Right cardiac atrium (tissue), 5 donors: ENCODE data around the gene FCGR3A. TPM values are rescaled to one million over a fixed set of nuclear protein-coding genes. Genes with fewer than 3 reads are reported as not detected.
"Not testable (repeated sequence)": the region's sequence is repeated elsewhere in the genome, so short reads cannot be mapped to it uniquely, and the experiment has no call there.

ENCODE experiments used
- ATAC-seq, 2 donors: fragments of 200-7000 bp; cut with Tn5 transposase; one replicate each; pipeline versions ENCODE4 v1.8.0 to v1.9.1; 2020; ENCODE audit warnings: moderate library complexity in 2 of 2, mild to moderate bottlenecking in 1 of 2
- DNase-seq, 3 donors: peaks; one replicate each; pipeline ENCODE4 v3.0.0-alpha.2; 2020
- H3K27ac ChIP-seq: one replicate; pipeline ENCODE4 v1.5.1; 2013; ENCODE audit warnings: mild to moderate bottlenecking, low read length, control low read depth, moderate library complexity
- H3K27me3 ChIP-seq: one replicate; pipeline ENCODE4 v1.6.1; 2013; ENCODE audit not compliant: control insufficient read depth, insufficient read depth
- H3K4me1 ChIP-seq: one replicate; pipeline ENCODE4 v1.6.1; 2013; ENCODE audit warnings: low read length; ENCODE audit not compliant: control insufficient read depth, insufficient read depth
- H3K4me3 ChIP-seq: one replicate; pipeline ENCODE4 v1.5.1; 2013; ENCODE audit warnings: low read length, control low read depth
- H3K9me3 ChIP-seq: one replicate; pipeline ENCODE4 v1.6.1; 2013; ENCODE audit warnings: low read length; ENCODE audit not compliant: control insufficient read depth
- WGBS: extraction: QIAGEN DNeasy Blood & Tissue Kit; methylation state at CpG from one replicate; pipeline ENCODE4 v1.1.7; 2013; 5-methylcytosine and 5-hydroxymethylcytosine counted together
- intact Hi-C, 4 donors: fragments of 100-400 bp; cut with DNase I; formaldehyde crosslinking; loops; one replicate each; pipeline versions ENCODE4 v1.11.0 to v1.14.0; 2022 to 2023
- polyA plus RNA-seq: library from polyadenylated mRNA; stranded (reverse); fragments of 200-250 nt; gene quantifications from one replicate; pipeline ENCODE4 v1.2.3, GENCODE V29; 2013
- total RNA-seq, 4 donors: library from RNA; stranded (reverse); fragmentation: NEBNext Ultra II Directional; extraction: Animal tissue kit (Norgen Biotek cat#: 25700); gene quantifications; one replicate each; pipeline ENCODE4 v1.2.1, GENCODE V29; 2021
- donor health status: healthy with polysubstance abuse.
- donor health status: DM: no; HTN: yes; CAD: no.
- donor health status: DM: no; HTN: no; CAD: no.
- donor health status: DM: no; HTN: yes; CAD: no; lungs with severe emphysema.
- donor health status: DM: yes; HTN: yes; CAD: no.

FCGR3A gene
- total and polyA plus RNA-seq, 5 donors, result 14.6 to 73.9 (median 68.4) TPM

DNA sequence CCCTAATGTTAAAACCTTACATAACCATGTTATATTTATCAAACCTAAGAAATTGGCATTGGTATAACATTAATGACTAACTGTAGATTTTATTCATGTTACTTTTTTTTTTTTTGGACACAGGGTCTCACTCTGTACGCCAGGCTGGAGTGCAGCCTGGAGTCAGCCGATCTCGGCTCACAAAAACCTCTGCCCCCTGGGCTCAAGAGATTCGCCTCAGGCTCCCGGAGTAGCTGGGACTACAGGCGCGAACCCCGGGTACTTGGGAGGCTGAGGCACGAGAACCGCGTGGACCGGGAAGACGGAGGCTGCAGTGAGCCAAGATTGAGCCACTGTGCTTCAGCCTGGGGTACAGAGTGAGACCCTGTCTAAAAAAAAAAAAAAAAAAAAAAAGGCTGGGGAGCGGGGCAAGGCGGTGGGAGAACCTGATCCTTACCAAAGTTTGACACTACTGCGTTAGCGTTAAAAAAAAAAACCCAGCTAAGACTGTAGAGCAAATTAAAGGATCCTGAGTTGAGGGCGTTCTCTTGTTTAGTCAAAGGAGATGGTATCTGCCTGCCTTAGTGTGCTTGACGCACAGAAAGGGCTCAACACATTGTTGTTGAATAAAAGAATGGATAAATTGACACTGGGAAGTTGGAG, 20.0 kb downstream of the FCGR3A start:
- H3K4me1 ChIP-seq, H3K9me3 ChIP-seq, H3K27me3 ChIP-seq, H3K27ac ChIP-seq, intact Hi-C loops: not testable (repeated sequence)
- H3K4me3 ChIP-seq, result peak overlapping the region; percentile 81
- 39% methylated on average over 19 of the region's 19 CpGs for WGBS
- peak in 1 of 2 donors; percentile 2 for ATAC-seq
- DNase-seq, result peak in 1 of 3 donors; percentile 35

DNA sequence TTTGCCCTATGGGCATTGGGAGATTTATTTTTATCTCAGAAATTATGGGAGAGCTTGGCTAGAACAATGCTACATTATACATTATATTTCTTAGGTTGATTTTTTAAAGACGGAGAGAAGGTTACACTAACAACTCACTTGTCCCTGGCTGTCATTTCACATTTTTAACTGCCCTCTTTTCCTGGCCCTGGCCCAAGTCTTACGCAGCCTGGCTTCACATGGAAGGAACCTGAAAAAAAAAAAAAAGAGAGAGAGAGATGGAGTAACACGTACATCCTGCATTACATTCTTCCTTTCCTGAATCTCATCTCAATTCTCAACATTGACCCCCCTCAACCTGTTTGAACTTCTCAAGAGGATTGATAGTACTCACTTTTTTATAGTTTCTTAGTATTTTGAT, 21.1 kb downstream of the FCGR3A start:
- H3K9me3 ChIP-seq, H3K4me3 ChIP-seq, H3K4me1 ChIP-seq, H3K27me3 ChIP-seq, H3K27ac ChIP-seq, ATAC-seq, intact Hi-C loops: not testable (repeated sequence)
- DNase-seq, result peak; percentile 69 to 84 (median 77)
- 12% methylated on average over 3 of the region's 3 CpGs for WGBS

DNA sequence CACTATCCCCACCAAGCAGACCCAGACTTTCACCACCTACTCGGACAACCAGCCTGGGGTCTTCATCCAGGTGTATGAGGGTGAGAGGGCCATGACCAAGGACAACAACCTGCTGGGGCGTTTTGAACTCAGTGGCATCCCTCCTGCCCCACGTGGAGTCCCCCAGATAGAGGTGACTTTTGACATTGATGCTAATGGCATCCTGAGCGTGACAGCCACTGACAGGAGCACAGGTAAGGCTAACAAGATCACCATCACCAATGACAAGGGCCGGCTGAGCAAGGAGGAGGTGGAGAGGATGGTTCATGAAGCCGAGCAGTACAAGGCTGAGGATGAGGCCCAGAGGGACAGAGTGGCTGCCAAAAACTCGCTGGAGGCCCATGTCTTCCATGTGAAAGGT, 23.7 kb downstream of the FCGR3A start:
- H3K4me3 ChIP-seq, DNase-seq, H3K27me3 ChIP-seq, ATAC-seq, H3K4me1 ChIP-seq, intact Hi-C loops, H3K9me3 ChIP-seq, H3K27ac ChIP-seq: not testable (repeated sequence)
- WGBS, result 80% methylated on average over 7 of the region's 7 CpGs

DNA sequence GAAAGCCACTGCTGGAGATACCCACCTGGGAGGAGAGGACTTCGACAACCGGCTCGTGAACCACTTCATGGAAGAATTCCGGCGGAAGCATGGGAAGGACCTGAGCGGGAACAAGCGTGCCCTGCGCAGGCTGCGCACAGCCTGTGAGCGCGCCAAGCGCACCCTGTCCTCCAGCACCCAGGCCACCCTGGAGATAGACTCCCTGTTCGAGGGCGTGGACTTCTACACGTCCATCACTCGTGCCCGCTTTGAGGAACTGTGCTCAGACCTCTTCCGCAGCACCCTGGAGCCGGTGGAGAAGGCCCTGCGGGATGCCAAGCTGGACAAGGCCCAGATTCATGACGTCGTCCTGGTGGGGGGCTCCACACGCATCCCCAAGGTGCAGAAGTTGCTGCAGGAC, 24.3 kb downstream of the FCGR3A start:
- H3K4me3 ChIP-seq, H3K27ac ChIP-seq, H3K27me3 ChIP-seq, H3K4me1 ChIP-seq, H3K9me3 ChIP-seq, intact Hi-C loops: not testable (repeated sequence)
- ATAC-seq, result peak in 1 of 2 donors; percentile 15
- DNase-seq, result peak in 2 of 3 donors; percentile 37 to 70
- 38% methylated on average over 19 of the region's 23 CpGs for WGBS

DNA sequence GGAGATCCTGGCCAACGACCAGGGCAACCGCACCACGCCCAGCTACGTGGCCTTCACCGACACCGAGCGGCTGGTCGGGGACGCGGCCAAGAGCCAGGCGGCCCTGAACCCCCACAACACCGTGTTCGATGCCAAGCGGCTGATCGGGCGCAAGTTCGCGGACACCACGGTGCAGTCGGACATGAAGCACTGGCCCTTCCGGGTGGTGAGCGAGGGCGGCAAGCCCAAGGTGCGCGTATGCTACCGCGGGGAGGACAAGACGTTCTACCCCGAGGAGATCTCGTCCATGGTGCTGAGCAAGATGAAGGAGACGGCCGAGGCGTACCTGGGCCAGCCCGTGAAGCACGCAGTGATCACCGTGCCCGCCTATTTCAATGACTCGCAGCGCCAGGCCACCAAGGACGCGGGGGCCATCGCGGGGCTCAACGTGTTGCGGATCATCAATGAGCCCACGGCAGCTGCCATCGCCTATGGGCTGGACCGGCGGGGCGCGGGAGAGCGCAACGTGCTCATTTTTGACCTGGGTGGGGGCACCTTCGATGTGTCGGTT, 24.8 kb downstream of the FCGR3A start:
- H3K4me1 ChIP-seq, H3K27ac ChIP-seq, H3K4me3 ChIP-seq, intact Hi-C loops, H3K9me3 ChIP-seq, H3K27me3 ChIP-seq: not testable (repeated sequence)
- 7% methylated on average over 41 of the region's 55 CpGs for whole genome bisulfite sequencing
- DNase-seq (peak in 1 of 3 donors; percentile 58), ATAC-seq (peak; percentile 59 to 61)

DNA sequence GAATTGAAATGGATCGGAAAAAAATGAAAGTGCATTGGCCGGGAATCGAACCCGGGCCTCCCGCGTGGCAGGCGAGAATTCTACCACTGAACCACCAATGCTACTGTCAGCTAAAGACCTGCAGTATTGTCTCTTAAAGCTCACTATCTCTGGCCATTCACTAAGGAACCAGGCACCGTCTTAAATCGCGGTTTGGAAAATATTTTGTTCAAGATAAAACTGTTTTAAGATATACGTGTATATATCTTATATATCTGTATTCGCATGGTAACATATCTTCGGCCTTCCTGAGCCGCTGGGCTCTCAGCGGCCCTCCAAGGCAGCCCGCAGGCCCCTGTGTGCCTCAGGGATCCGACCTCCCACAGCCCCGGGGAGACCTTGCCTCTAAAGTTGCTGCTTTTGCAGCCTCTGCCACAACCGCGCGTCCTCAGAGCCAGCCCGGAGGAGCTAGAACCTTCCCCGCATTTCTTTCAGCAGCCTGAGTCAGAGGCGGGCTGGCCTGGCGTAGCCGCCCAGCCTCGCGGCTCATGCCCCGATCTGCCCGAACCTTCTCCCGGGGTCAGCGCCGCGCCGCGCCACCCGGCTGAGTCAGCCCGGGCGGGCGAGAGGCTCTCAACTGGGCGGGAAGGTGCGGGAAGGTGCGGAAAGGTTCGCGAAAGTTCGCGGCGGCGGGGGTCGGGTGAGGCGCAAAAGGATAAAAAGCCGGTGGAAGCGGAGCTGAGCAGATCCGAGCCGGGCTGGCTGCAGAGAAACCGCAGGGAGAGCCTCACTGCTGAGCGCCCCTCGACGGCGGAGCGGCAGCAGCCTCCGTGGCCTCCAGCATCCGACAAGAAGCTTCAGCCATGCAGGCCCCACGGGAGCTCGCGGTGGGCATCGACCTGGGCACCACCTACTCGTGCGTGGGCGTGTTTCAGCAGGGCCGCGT, 25.5 kb downstream of the FCGR3A start, which contains the start of gene HSPA6:
Gene HSPA6, plus strand, starts transcription at position 724 of the 925 bp plus-strand sequence. Its CDS starts 119 bp downstream, at position 843.
- under 1% methylated on average over 63 of the region's 72 CpGs for whole genome bisulfite sequencing
- H3K27ac ChIP-seq, H3K9me3 ChIP-seq, H3K4me1 ChIP-seq, intact Hi-C loops, H3K27me3 ChIP-seq: not testable (repeated sequence)
- peak within 1 kb of the TSS; percentile 38 for H3K4me3 ChIP-seq
- DNase-seq (peak; percentile 62 to 79 (median 77)), ATAC-seq (peak; percentile 86 to 87)

DNA sequence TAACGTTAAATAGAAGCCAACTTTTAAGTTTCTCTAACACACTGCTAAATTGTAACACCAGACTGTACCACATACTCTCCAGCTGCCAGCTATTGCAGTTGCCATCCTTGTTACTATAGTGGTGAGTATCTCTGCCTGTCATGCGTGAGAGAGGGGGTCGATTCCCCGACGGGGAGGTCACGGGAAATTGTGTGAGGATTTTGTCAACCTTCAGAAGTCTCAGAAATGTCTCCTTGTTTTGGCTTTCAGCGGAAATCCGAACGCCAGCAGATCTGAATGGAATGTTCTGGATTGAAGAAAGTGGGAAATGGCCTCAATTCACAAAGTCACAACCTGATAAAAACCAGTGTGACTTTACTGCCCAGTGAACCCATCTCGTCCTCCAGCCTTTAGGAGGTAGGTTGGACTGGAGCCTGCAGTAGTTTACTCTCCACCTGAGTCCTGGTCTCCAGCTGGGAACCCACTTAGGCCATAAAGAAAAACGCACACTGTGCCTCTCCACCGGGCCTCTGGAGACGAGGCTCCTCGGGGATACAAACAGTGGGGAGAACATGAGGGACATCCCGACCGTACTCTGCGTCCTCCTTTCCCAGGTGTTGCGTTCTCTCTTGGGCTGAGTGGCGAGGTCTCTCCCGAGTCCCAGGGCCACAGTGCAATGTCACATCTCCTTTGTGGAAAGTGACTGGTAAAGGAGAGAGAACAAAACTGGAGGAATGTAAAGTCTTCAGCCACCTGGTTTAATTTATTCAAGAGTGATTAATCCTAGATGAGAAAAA, 26.4 kb downstream of the FCGR3A start:
- peak in 1 of 3 donors; percentile 30 for DNase-seq
- H3K27ac ChIP-seq, H3K4me1 ChIP-seq, H3K4me3 ChIP-seq, H3K27me3 ChIP-seq, H3K9me3 ChIP-seq, intact Hi-C loops: not testable (repeated sequence)
- 69% methylated on average over 20 of the region's 20 CpGs for WGBS
- ATAC-seq, result peak; percentile 15 to 30

DNA sequence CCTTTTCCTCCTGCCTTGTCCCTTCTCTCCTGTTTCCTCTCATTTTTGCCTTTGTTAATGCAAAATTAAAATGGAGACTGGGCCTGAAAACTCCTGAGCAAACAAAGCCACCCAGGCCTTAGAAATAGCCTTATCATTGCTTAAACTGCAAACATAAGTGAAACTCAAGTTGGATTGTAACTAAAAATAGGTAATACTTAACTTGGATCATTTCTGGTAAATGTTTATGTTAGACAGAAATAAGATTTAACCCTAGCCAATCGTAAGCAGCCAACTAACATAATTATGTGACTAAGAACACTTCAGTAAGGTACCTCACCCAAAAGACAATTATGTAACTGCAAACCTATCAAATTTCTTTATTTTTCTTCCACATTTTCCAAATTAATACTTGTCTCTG, 35.7 kb downstream of the FCGR3A start:
- H3K27ac ChIP-seq, DNase-seq, H3K4me3 ChIP-seq, ATAC-seq, H3K9me3 ChIP-seq, H3K4me1 ChIP-seq, intact Hi-C loops, H3K27me3 ChIP-seq: not testable (repeated sequence)
- WGBS, result 85% methylated on average over 1 of the region's 1 CpG

DNA sequence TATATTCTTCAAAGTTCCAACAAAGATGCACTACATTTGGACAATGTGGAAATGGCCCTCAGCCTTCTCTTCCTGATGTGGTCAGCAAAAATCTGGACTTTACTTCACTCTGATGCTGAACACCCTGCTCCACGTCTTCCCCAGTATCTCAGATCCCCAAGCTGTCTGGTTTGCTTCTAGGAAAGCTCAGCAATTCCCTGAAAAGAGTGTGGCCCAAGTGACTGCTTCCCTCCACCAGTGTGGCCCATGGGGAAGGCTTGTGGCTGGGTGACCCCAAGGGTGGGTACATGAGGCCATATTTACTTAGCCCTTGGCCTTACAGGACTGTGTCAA, 36.2 kb downstream of the FCGR3A start:
- 16% methylated on average over 1 of the region's 1 CpG for WGBS
- peak in 1 of 2 donors; percentile 36 for ATAC-seq
- H3K27me3 ChIP-seq, DNase-seq, intact Hi-C loops, H3K27ac ChIP-seq, H3K9me3 ChIP-seq, H3K4me1 ChIP-seq, H3K4me3 ChIP-seq: not testable (repeated sequence)

DNA sequence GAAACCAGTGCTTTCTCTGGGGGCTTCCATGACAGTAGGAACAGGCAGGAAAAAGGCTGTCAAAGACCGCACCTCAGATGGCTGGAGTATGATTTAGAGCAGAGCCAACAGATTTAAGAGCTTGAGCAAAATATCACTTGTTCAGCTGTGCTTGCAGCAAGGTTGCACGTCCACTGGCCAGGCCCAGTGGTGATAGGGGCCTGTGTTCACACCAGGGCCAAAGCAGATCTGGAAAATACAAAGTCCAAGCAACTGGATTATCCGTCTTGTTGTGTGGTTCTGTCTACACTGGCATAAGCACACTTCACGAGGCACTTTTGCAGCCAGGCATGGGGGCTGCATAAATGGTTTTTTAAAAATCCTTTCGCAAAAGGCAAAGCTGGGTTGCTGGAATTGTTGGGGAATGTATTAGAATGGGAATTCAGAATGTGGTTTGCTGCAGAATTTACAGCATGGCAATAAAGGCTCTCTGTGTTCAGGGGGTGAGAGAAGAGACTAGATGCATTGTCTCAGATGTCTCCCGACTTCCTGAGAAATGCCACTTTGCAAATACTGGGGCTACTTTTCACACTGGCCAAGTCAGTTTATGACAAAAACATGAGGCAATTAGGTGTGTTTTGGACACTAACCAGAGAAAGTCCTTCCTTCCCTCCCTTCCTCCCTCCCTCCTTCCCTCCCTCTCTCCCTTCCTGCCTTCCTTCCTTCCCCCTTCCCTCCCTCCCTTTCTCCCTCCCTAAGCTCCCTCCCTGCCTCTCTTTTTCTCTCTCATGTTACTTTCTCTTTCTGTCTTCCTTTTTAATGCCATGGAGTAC, 36.8 kb downstream of the FCGR3A start:
- H3K4me1 ChIP-seq, DNase-seq, H3K9me3 ChIP-seq, H3K27me3 ChIP-seq, H3K4me3 ChIP-seq, intact Hi-C loops, H3K27ac ChIP-seq: not testable (repeated sequence)
- peak in 1 of 2 donors; percentile 48 for ATAC-seq
- 86% methylated on average over 5 of the region's 6 CpGs for WGBS
